SU-DHL-6 (cell line): ENCODE measurements around the gene ATIC.

Experiments
- H2AFZ ChIP-seq: fragments of 200-600 bp; sonication (generic); 2 replicates; pipeline ENCODE4 v1.6.1; 2014; ENCODE audit warnings: low read depth, mild to moderate bottlenecking, moderate library complexity, mixed read lengths, antibody characterized with exemption, low read length; ENCODE audit not compliant: severe bottlenecking
- H3F3A ChIP-seq: fragments of 200-600 bp; shearing (Covaris generic); 2 replicates; pipeline ENCODE4 v1.6.0; 2016; ENCODE audit warnings: antibody characterized with exemption, mild to moderate bottlenecking; ENCODE audit not compliant: insufficient read depth
- H3K27ac ChIP-seq: fragments of 200-600 bp; sonication (generic); 2 replicates; pipeline ENCODE4 v1.5.1; 2016; ENCODE audit warnings: low read depth, mild to moderate bottlenecking, low read length, moderate library complexity, mixed read lengths
- H3K27me3 ChIP-seq: fragments of 200-600 bp; sonication (generic), shearing (Covaris generic); 2 replicates; pipeline ENCODE4 v1.6.0; 2014; ENCODE audit warnings: mild to moderate bottlenecking, low read length
- H3K36me3 ChIP-seq: fragments of 200-600 bp; sonication (generic); 2 replicates; pipeline ENCODE4 v1.6.1; 2014; ENCODE audit warnings: mild to moderate bottlenecking, low read length, mixed read lengths
- H3K4me2 ChIP-seq: fragments of 300-600, 200-600 bp; shearing (Covaris generic), sonication (generic); 2 replicates; pipeline ENCODE4 v1.6.0; 2014; ENCODE audit warnings: low read length, low read depth, mild to moderate bottlenecking; ENCODE audit not compliant: poor library complexity, severe bottlenecking
- H3K4me3 ChIP-seq: fragments of 200-600 bp; sonication (generic); 2 replicates; pipeline ENCODE4 v1.5.1; 2014; ENCODE audit warnings: antibody characterized with exemption, low read length, mild to moderate bottlenecking, mixed read lengths; ENCODE audit not compliant: insufficient read depth, poor library complexity, severe bottlenecking
- H3K79me2 ChIP-seq: fragments of 200-600 bp; sonication (generic); 2 replicates; pipeline ENCODE4 v1.6.1; 2014; ENCODE audit warnings: mild to moderate bottlenecking, low read length, moderate library complexity; ENCODE audit not compliant: insufficient read depth
- H3K9ac ChIP-seq: fragments of 200-600 bp; sonication (generic); 2 replicates; pipeline ENCODE4 v1.7.0; 2014; ENCODE audit warnings: mild to moderate bottlenecking, low read length
- H3K9me2 ChIP-seq: fragments of 200-600 bp; sonication (generic); replicated peaks from 2 replicates; pipeline ENCODE4 v1.6.1; 2014; ENCODE audit warnings: low read length; ENCODE audit not compliant: insufficient read depth
- H3K9me3 ChIP-seq: fragments of 200-600 bp; sonication (generic); 2 replicates; pipeline ENCODE4 v1.6.1; 2014; ENCODE audit warnings: low read length, mixed read lengths; ENCODE audit not compliant: insufficient read depth
- H4K20me1 ChIP-seq: fragments of 200-600 bp; sonication (generic); 2 replicates; pipeline ENCODE4 v1.6.1; 2014; ENCODE audit warnings: low read depth, mild to moderate bottlenecking, antibody characterized with exemption, low read length, moderate library complexity, mixed read lengths
- EZH2phosphoT487 ChIP-seq: fragments of 200-600 bp; sonication (generic), shearing (Covaris generic); conservative IDR thresholded peaks from 2 replicates; pipeline ENCODE4 v1.6.1; 2018; ENCODE audit warnings: mild to moderate bottlenecking, antibody characterized with exemption, low read length, moderate library complexity, mixed read lengths
- TF ChIP-seq, protein P1 (sequence below): fragments of 200-600 bp; sonication (generic); IDR thresholded peaks from one replicate; pipeline ENCODE4 v1.5.1; 2017; ENCODE audit warnings: antibody characterized with exemption, mild to moderate bottlenecking, low read length, moderate library complexity; ENCODE audit not compliant: insufficient read depth, poor library complexity, severe bottlenecking

The ATIC gene

DNA sequence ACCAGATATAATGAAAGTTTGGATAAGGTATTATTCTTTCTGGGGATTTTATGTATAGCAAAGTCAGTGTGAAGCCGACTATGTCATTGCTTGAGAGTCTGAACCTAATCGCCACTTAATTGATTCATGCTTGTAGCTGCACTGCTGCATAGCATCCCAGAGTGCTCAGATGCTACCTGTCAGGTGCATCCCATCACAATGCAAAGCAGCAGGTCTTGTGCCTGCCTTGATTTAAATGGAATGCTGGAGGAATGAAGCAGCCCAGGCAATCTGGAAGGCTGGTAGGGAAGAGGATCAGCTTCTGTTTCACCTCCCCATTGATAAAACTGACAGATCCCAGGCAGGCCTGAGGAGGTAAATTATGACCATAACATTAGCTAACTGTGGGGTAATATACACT lies 40.4 kb upstream of the ATIC start:
- Histone ChIP-seq H3K9me2 (no peaks in the 10 kb centered on the region), H3K27ac (no peak overlapping the region), H3K9me3 (no peaks in the 10 kb centered on the region), H3K79me2 (no peaks in the 10 kb centered on the region), H3K36me3 (no peaks in the 10 kb centered on the region), H3F3A (no peaks in the 10 kb centered on the region), H3K9ac (no peak overlapping the region), H2AFZ (no peak overlapping the region), H3K27me3 (no peaks in the 10 kb centered on the region), H3K4me2 (no peak overlapping the region), H4K20me1 (no peaks in the 10 kb centered on the region), H3K4me3 (no peak overlapping the region)
- TF ChIP-seq EZH2phosphoT487 = no peak
- TF ChIP-seq, protein P1, sequence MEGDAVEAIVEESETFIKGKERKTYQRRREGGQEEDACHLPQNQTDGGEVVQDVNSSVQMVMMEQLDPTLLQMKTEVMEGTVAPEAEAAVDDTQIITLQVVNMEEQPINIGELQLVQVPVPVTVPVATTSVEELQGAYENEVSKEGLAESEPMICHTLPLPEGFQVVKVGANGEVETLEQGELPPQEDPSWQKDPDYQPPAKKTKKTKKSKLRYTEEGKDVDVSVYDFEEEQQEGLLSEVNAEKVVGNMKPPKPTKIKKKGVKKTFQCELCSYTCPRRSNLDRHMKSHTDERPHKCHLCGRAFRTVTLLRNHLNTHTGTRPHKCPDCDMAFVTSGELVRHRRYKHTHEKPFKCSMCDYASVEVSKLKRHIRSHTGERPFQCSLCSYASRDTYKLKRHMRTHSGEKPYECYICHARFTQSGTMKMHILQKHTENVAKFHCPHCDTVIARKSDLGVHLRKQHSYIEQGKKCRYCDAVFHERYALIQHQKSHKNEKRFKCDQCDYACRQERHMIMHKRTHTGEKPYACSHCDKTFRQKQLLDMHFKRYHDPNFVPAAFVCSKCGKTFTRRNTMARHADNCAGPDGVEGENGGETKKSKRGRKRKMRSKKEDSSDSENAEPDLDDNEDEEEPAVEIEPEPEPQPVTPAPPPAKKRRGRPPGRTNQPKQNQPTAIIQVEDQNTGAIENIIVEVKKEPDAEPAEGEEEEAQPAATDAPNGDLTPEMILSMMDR = no peak

DNA sequence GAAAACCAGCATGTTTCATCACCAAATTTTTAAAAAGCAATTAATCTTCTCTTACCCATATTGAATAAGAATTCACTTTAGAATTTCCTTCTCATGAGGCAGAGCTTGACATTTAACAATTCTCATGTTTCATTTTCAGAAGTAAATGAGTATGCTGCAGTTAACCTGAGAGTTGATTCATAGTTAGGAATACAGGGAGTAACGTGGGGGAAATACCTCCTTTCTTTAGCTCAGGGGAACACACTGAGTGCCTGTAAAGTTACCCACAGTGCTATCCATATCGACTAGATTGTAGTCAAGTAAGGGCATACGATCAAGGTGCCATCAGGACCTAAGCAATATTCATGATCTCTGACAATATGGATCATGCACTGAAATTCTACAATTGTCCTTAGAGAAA lies 38.9 kb upstream of the ATIC start:
- no peaks in the 10 kb centered on the region for H3K36me3 ChIP-seq
- no peaks in the 10 kb centered on the region for H3K79me2 ChIP-seq
- no peak overlapping the region for H3K4me3 ChIP-seq
- no peaks in the 10 kb centered on the region for H3K27me3 ChIP-seq
- no peak overlapping the region for H2AFZ ChIP-seq
- no peaks in the 10 kb centered on the region for H4K20me1 ChIP-seq
- H3K9me3 ChIP-seq = no peaks in the 10 kb centered on the region
- TF ChIP-seq, protein P1 = no peak
- TF ChIP-seq EZH2phosphoT487 = no peak
- no peak overlapping the region for H3K4me2 ChIP-seq
- no peaks in the 10 kb centered on the region for H3K9me2 ChIP-seq
- no peak overlapping the region for H3K9ac ChIP-seq
- no peaks in the 10 kb centered on the region for H3F3A ChIP-seq
- H3K27ac ChIP-seq = no peak overlapping the region

DNA sequence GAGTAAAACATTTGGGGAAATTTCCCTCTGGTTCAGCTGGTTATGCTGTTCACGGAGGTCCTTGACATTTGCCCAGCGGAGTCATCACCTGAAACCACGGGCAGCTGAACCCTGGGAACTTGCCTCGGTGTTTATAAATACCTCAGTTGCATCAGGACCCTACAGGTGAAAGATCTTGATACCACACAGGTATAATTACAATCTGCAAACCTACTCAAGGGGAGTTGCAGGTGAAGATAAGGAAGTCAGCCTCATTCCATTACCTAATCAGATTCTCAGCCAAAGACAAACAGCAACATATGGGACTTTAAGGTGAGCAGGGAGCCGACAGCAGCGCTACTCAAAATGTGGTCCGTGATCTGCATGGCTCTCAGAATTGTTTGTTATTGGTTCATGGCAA lies 37.0 kb upstream of the ATIC start:
- no peaks in the 10 kb centered on the region for H3F3A ChIP-seq
- no peak overlapping the region for H3K9ac ChIP-seq
- H3K4me2 ChIP-seq = no peak overlapping the region
- H3K36me3 ChIP-seq = no peaks in the 10 kb centered on the region
- H3K9me3 ChIP-seq = no peaks in the 10 kb centered on the region
- H3K79me2 ChIP-seq = no peaks in the 10 kb centered on the region
- no peak overlapping the region for H3K27ac ChIP-seq
- H3K27me3 ChIP-seq = no peaks in the 10 kb centered on the region
- TF ChIP-seq EZH2phosphoT487 = no peak
- TF ChIP-seq, protein P1 = no peak
- H2AFZ ChIP-seq = no peak overlapping the region
- no peaks in the 10 kb centered on the region for H3K9me2 ChIP-seq
- H4K20me1 ChIP-seq = no peaks in the 10 kb centered on the region
- no peak overlapping the region for H3K4me3 ChIP-seq
